ENCODE results near the gene KIAA1671.

KIAA1671 gene

DNA sequence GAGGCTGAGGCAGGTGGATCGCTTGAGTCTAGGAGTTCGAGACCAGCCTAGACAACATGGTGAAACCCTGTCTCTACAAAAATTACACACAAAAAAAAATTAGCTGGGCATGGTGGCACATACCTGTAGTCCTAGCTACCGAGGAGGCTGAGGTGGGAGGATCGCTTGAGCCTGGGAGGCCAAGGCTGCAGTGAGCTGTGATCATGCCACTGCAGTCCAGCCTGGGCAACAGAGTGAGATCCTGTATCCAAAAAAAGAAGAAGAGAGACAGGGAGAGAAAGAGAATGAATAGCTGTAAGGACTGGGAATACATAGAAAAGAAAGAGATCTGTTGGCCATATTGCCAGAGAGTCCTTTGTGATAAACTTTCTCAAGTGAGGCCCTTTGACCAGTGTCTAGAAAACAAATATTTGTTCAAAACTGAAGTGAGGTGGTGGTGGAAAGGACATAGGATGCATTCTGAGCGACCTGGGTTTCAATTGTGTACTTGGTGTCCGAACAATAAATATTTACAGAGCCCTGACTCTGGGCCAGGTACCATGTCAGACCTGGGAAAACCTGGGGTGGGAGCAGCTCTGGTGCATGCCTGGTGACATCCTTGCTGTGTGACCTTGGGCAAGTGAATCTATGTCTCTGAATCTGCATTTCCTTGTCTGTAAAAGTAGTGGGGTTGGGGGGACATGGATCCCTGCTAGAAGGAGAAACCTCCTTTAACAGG lies 157.5 kb downstream of the KIAA1671 start:
- DNase-seq (ENCODE audit: extremely low read depth, low read depth), result no peak
- TF ChIP-seq, protein P1, sequence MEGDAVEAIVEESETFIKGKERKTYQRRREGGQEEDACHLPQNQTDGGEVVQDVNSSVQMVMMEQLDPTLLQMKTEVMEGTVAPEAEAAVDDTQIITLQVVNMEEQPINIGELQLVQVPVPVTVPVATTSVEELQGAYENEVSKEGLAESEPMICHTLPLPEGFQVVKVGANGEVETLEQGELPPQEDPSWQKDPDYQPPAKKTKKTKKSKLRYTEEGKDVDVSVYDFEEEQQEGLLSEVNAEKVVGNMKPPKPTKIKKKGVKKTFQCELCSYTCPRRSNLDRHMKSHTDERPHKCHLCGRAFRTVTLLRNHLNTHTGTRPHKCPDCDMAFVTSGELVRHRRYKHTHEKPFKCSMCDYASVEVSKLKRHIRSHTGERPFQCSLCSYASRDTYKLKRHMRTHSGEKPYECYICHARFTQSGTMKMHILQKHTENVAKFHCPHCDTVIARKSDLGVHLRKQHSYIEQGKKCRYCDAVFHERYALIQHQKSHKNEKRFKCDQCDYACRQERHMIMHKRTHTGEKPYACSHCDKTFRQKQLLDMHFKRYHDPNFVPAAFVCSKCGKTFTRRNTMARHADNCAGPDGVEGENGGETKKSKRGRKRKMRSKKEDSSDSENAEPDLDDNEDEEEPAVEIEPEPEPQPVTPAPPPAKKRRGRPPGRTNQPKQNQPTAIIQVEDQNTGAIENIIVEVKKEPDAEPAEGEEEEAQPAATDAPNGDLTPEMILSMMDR (IDR thresholded peaks at IDR 0.05; ENCODE audit: low read depth, low read length), result no peak

DNA sequence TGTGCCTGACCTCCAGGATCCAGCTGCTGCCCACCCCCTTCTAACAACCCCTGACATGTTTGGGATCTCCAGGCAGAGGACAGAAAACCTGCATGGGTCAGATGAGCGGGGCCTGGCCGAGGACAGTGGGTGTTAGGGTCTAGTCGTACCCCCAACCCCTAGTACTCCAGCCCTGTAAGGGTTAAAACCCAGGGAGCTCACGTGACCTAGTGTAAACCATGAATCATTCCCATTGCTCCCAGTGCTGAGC lies 158.0 kb downstream of the KIAA1671 start:
- TF ChIP-seq, protein P1 (IDR thresholded peaks at IDR 0.05; ENCODE audit: low read depth, low read length), result no peak
- DNase-seq (ENCODE audit: extremely low read depth, low read depth), result no peak

DNA sequence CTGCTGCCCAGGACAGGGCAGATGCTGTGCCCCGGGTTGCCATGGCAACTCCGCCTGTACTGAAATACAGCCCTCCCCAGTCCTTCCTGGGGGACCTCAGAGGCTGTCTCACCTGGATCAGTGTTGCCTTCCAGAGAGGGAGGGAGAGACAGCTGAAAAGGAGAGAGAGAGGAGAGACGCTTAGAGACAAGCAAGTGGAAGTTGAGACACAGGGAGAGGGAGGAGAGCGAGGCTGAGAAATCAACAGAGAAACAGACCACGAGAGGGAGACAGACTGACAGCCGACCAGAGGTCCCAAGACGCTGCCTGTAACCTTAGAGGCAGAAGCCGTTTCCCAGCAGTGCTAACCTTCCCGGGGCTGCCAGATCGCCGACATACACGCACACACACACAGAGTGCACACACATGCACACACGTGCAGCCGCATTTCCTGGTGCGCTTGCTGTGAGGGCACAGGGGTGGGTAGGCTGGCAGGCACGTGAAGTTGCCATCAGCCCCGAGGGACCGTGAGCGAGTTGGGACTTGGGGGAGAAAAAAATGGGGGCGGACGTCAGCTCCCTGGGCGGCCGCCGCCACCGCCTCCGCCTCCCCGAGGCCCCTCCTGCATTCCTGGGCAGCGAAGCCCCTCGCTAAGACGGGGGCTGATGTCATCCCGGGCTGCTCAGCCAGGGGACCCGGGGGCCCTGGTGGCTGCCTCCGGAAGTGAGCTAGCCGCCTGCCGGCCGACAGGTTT lies 158.5 kb downstream of the KIAA1671 start:
- peak; percentile 12 for DNase-seq (ENCODE audit: extremely low read depth, low read depth)
- TF ChIP-seq, protein P1 (IDR thresholded peaks at IDR 0.05; ENCODE audit: low read depth, low read length), result peak; percentile 63

DNA sequence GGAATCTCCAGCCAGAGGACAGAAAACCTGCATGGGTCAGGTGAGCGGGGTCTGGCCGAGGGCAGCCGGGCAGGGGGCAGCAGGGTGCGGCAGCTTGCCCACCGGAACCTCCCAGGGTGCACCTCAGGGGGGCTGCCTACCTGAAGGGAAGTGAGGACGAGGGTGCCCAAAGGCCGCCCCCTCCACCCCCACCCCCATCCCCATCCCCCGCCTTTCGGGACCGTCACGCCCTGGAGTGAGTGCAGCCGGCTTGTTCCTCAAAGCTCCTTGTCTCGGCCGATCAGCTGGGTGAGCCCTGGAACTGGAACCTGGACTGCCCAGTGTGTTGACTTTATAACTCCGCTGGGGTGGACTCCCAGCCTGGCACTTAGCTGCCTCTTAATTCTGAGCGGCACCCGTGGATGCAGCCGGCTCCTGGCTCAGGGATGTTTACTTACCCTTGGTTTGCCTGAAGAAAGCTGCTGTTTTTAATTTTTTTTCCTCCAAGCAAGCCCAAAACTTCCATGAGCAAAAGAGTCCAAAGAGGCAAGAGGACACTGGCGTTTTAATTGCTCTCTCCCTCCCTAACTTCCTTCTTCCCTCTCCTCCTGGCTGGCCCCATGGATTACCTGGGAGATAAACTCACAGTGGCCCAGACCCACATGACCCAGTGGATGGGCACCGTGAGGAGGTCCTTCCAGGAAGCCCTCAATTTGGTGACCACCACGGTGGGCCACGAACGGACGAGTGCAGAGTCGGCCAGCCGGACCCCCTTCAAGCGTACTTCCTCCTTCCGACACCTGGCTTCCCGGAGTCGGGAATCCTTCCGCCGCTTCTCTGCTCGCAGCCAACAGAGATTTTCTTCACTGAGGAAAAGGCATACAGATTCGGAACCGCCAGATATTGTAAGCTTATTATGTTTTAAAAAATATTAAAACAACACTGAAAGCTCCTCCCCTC lies 159.3 kb downstream of the KIAA1671 start:
- DNase-seq (ENCODE audit: extremely low read depth, low read depth), result no peak
- TF ChIP-seq, protein P1 (IDR thresholded peaks at IDR 0.05; ENCODE audit: low read depth, low read length), result no peak

DNA sequence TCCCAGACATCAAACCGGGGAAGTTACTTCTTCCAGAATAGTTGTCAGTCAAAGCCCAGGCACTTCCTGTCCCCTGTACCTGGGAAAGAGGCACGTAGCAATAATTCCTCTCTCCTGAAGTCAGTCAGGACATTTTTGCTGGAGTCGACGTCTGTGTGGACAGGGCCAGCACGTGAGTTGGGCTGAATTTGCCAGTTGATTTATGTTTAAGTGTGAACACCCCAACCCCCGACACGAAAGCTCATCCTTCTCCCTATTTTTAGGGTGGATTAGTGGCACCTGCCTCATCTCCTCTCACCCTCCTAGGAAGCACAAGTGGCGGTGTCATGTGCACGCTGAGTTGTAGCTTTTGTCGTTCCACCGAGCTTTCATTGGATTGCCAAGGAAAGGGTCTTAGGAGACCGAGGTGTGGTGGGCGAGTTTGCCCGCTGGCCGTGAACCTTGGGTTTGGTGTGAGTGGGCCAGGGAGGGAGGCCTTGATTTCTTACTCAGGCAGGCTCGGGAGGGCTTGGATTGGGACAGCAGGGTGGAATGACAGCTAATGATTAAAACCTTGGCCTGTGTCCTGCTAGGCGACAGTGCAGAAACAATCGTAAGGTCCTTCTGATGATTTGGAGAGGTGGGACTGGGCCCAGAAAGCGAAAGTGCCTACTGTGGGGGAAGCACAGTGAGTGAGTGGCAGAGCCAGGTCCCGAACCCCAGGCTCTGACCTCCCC lies 160.2 kb downstream of the KIAA1671 start:
- DNase-seq (ENCODE audit: extremely low read depth, low read depth), result no peak
- TF ChIP-seq, protein P1 (IDR thresholded peaks at IDR 0.05; ENCODE audit: low read depth, low read length), result no peak

DNA sequence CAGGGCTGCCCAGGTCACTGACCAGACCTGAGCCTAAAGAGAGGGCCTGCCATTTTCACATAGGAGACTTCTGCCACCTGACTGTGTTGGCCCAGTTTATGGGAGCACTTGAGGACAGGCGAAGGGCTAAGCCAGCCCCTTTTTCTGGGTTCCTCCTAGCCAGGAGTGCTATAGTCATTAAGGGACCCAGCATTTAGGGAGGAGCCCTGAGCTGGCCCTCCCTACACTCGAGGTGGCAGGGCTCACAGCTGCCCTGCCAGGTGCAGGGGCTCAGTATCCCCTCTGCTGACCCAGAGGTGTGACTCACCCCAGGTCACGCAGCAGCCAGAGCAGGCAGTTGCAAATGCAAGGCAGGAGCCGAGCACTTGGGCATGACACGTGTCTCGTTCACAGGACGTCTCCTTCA lies 160.8 kb downstream of the KIAA1671 start:
- TF ChIP-seq, protein P1 (IDR thresholded peaks at IDR 0.05; ENCODE audit: low read depth, low read length), result no peak
- DNase-seq (ENCODE audit: extremely low read depth, low read depth), result no peak

All from AG09319 (cell line).